Neural cell (in vitro differentiated cells): ENCODE measurements around the gene EGLN2.

Experiments
- EP300 ChIP-seq: fragments of 450-650 bp; conservative IDR thresholded peaks from 2 replicates; pipeline ENCODE4 v1.6.1; 2014; ENCODE audit warnings: antibody characterized with exemption, mild to moderate bottlenecking, moderate library complexity; ENCODE audit not compliant: poor library complexity, severe bottlenecking
- EZH2 ChIP-seq: fragments of 200-600, 300-800 bp; shearing (Covaris generic), sonication (generic); IDR thresholded peaks from 2 replicates; pipeline ENCODE4 v1.6.1; 2014; ENCODE audit warnings: antibody characterized with exemption, low read length, borderline replicate concordance, mild to moderate bottlenecking; ENCODE audit not compliant: insufficient read depth, poor library complexity, severe bottlenecking
- MXI1 ChIP-seq: fragments of 450-650 bp; conservative IDR thresholded peaks from 2 replicates; pipeline ENCODE4 v1.6.1; 2014; ENCODE audit warnings: antibody characterized with exemption, mild to moderate bottlenecking; ENCODE audit not compliant: poor library complexity, severe bottlenecking
- POLR2AphosphoS5 ChIP-seq: IDR thresholded peaks from 2 replicates; pipeline ENCODE4 v1.6.1; 2012
- RAD21 ChIP-seq: fragments of 450-650 bp; conservative IDR thresholded peaks from 2 replicates; pipeline ENCODE4 v1.6.1; 2014; ENCODE audit warnings: antibody characterized with exemption, mild to moderate bottlenecking, moderate library complexity
- TAF1 ChIP-seq: IDR thresholded peaks from 2 replicates; pipeline ENCODE4 v1.6.1; 2012; ENCODE audit warnings: low read depth
- TF ChIP-seq, protein P1 (sequence below): fragments of 450-650 bp; IDR thresholded peaks from 2 replicates; pipeline ENCODE4 v1.5.1; 2014; ENCODE audit warnings: antibody characterized with exemption, mild to moderate bottlenecking, moderate library complexity; ENCODE audit not compliant: poor library complexity, severe bottlenecking
- TF ChIP-seq, protein P2 (sequence below): IDR thresholded peaks from 2 replicates; pipeline ENCODE4 v1.6.1; 2012; ENCODE audit warnings: borderline replicate concordance

DNA sequence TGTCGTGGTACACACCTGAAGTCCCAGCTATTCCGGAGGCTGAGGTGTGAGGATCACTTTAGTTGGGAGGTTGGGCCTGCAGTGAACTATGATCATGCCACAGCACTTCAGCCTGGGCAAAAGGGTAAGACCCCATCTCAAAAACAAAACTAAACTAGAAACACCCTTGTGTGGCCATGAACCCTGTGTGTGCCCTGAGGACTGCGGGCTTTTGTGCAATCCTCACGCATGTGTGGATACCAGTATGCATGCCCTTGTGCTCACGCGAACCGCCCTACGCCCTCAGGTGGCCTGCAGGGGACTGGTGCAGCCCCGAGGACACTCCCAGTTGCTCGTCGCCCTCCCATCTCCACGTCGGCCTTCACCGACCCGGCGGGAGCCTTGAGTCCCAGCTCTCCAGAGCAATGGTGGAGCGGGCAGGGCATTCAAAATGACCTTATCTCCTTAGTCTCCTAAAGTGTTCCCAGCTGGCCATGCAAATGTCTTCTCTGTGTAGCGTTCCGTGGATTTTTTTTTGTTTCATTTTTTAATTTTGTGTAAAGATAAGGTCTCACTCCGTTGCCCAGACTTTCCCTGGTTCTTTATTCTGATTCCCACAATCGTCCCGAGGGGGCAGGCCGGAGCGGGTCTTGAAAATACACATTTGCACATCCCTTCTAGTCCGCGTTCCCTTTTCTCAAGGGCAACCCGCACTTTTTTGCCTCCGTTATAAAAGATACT lies 868 bp upstream of the EGLN2 start:
- TF ChIP-seq, protein P1, sequence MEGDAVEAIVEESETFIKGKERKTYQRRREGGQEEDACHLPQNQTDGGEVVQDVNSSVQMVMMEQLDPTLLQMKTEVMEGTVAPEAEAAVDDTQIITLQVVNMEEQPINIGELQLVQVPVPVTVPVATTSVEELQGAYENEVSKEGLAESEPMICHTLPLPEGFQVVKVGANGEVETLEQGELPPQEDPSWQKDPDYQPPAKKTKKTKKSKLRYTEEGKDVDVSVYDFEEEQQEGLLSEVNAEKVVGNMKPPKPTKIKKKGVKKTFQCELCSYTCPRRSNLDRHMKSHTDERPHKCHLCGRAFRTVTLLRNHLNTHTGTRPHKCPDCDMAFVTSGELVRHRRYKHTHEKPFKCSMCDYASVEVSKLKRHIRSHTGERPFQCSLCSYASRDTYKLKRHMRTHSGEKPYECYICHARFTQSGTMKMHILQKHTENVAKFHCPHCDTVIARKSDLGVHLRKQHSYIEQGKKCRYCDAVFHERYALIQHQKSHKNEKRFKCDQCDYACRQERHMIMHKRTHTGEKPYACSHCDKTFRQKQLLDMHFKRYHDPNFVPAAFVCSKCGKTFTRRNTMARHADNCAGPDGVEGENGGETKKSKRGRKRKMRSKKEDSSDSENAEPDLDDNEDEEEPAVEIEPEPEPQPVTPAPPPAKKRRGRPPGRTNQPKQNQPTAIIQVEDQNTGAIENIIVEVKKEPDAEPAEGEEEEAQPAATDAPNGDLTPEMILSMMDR, result peak; percentile 72
- TF ChIP-seq POLR2AphosphoS5 (no peak), EP300 (no peak), TAF1 (no peak), EZH2 (no peak), MXI1 (no peak), RAD21 (peak; percentile 51)
- TF ChIP-seq, protein P2, sequence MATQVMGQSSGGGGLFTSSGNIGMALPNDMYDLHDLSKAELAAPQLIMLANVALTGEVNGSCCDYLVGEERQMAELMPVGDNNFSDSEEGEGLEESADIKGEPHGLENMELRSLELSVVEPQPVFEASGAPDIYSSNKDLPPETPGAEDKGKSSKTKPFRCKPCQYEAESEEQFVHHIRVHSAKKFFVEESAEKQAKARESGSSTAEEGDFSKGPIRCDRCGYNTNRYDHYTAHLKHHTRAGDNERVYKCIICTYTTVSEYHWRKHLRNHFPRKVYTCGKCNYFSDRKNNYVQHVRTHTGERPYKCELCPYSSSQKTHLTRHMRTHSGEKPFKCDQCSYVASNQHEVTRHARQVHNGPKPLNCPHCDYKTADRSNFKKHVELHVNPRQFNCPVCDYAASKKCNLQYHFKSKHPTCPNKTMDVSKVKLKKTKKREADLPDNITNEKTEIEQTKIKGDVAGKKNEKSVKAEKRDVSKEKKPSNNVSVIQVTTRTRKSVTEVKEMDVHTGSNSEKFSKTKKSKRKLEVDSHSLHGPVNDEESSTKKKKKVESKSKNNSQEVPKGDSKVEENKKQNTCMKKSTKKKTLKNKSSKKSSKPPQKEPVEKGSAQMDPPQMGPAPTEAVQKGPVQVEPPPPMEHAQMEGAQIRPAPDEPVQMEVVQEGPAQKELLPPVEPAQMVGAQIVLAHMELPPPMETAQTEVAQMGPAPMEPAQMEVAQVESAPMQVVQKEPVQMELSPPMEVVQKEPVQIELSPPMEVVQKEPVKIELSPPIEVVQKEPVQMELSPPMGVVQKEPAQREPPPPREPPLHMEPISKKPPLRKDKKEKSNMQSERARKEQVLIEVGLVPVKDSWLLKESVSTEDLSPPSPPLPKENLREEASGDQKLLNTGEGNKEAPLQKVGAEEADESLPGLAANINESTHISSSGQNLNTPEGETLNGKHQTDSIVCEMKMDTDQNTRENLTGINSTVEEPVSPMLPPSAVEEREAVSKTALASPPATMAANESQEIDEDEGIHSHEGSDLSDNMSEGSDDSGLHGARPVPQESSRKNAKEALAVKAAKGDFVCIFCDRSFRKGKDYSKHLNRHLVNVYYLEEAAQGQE, result no peak
